Keratinocyte (primary cell): ENCODE results near the gene SYP.

Experiments used
- EZH2 ChIP-seq: IDR thresholded peaks from one replicate; pipeline ENCODE4 v1.6.1; 2012; ENCODE audit warnings: inconsistent platforms, mild to moderate bottlenecking, low read length, moderate library complexity
- TF ChIP-seq, protein P1 (sequence below), 3 experiments: IDR thresholded peaks in 1 of 3; conservative IDR thresholded peaks in 1 of 3; optimal IDR thresholded peaks in 1 of 3; 2 replicates in 2 of 3; 3 replicates in 1 of 3; pipeline versions ENCODE3 to v1.5.1; 2011; ENCODE audit warnings: low read length in 3 of 3, mild to moderate bottlenecking in 3 of 3, moderate library complexity in 2 of 3, control low read depth in 1 of 3, inconsistent platforms in 1 of 3; ENCODE audit not compliant: insufficient read depth in 2 of 3; ENCODE audit errors: extremely low read depth in 1 of 3

GRCh38 chrX:49199906-49200771, at the start of gene SYP:
- TF ChIP-seq, protein P1, sequence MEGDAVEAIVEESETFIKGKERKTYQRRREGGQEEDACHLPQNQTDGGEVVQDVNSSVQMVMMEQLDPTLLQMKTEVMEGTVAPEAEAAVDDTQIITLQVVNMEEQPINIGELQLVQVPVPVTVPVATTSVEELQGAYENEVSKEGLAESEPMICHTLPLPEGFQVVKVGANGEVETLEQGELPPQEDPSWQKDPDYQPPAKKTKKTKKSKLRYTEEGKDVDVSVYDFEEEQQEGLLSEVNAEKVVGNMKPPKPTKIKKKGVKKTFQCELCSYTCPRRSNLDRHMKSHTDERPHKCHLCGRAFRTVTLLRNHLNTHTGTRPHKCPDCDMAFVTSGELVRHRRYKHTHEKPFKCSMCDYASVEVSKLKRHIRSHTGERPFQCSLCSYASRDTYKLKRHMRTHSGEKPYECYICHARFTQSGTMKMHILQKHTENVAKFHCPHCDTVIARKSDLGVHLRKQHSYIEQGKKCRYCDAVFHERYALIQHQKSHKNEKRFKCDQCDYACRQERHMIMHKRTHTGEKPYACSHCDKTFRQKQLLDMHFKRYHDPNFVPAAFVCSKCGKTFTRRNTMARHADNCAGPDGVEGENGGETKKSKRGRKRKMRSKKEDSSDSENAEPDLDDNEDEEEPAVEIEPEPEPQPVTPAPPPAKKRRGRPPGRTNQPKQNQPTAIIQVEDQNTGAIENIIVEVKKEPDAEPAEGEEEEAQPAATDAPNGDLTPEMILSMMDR (optimal IDR thresholded peaks at IDR 0.05 in 1 of 3, IDR thresholded peaks at IDR 0.05 in 1 of 3, conservative IDR thresholded peaks at IDR 0.05 in 1 of 3; ENCODE audit: extremely low read depth in 1 of 3, insufficient read depth in 2 of 3, low read length in 3 of 3): no peak
- TF ChIP-seq EZH2: no peak
